Effector memory CD4-positive, alpha-beta T cell (primary cell): ENCODE data around the gene FANCG.

Experiments used
- DNase-seq, 3 donors: peaks; one replicate each; pipeline ENCODE4 v3.0.0-alpha.2; 2020
- H3K27ac ChIP-seq: 2 replicates; pipeline ENCODE4 v1.7.0; 2013; ENCODE audit warnings: mild to moderate bottlenecking, low read length, moderate library complexity; ENCODE audit not compliant: insufficient read depth, poor library complexity, severe bottlenecking
- H3K27me3 ChIP-seq: replicated peaks from 2 replicates; pipeline ENCODE4 v1.7.0; 2013; ENCODE audit warnings: mild to moderate bottlenecking, low read length; ENCODE audit not compliant: insufficient read depth, control insufficient read depth, poor library complexity, severe bottlenecking
- H3K36me3 ChIP-seq: 2 replicates; pipeline ENCODE4 v1.7.0; 2013; ENCODE audit warnings: mild to moderate bottlenecking, low read length, moderate library complexity; ENCODE audit not compliant: control insufficient read depth, insufficient read depth
- H3K4me1 ChIP-seq: 2 replicates; pipeline ENCODE4 v1.7.0; 2013; ENCODE audit warnings: low read length, mild to moderate bottlenecking; ENCODE audit not compliant: control insufficient read depth, insufficient read depth, poor library complexity, severe bottlenecking
- H3K4me3 ChIP-seq: 2 replicates; pipeline ENCODE4 v1.7.0; 2013; ENCODE audit warnings: low read length, low read depth, mild to moderate bottlenecking; ENCODE audit not compliant: insufficient read depth, poor library complexity, severe bottlenecking
- H3K9me3 ChIP-seq: 2 replicates; pipeline ENCODE4 v1.7.0; 2013; ENCODE audit warnings: mild to moderate bottlenecking, low read length, moderate library complexity; ENCODE audit not compliant: control insufficient read depth

FANCG gene

DNA sequence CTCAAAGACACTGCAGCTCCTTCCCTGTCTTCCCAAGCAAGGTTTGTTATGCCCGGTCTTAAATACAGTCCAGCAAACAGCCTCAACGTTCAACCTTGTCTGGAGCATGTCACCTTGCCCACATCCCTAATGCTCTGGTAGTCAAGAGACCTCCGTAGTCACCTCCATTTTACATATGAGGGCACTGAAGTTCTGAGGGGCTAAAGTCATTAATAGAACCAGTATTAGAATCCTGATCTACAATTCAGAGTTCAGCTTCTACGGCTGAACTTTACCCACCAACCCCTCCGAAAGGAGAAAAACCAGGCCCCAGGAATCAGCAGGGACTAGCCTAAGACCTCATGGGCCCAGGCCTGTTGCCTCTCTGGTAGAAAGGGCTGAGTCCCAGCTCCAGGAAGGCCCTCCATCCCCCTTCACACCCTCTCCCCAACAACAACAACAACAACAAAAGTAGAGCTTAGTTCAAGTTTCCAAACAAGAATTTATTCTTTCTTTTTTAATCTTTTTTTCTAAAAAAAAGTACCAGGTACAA, 24.0 kb upstream of the FANCG start:
- Histone ChIP-seq H3K27ac (peak overlapping the region; percentile 93), H3K4me1 (peaks cover 14% of the 10 kb centered on the region), H3K4me3 (peak overlapping the region; percentile 70), H3K27me3 (no peaks in the 10 kb centered on the region), H3K9me3 (no peaks in the 10 kb centered on the region), H3K36me3 (peaks cover 50% of the 10 kb centered on the region)
- no peak for DNase-seq

DNA sequence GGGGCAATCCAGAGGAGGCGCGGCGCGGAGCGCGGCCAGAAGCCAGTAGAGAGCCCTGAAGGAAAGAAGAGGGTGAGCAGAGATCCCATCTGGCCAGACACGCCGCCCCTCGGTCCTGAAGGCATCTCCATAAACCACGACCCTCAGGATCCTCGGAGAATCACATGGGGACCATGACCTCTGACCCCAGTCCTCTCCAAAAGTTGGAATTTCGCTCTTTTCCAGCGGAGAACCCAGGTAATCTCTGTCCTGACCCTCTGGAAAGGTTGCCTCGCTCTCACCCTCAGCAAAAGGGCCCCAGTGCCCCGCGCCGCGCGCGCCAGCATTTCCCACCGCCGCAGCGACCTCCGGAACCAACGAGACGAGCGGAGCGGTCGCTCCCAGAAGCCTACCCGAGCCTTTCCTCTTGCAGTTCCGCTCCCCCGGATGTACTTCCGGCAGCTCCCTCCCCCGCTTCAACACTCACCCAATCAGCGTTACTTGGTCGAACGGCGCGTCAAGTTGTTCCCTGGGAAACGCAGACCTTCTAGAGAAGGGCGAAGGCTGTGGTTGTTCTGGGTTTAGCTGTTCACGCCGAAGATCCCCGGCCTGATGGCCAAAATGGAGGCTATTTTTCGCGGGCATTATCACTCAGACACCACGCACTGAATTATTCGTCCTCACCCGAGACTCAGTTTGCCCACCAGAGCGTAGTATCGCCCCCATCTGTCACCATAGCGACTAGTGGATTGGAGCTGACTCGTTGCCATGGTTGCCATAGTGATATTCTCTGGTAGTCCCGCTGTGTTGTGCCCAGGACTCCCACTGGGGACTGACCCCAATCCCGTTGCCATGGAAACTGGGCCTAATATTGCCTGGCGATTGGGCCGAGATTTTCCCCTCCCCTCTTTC, 23.3 kb upstream of the FANCG start, which contains the start of gene STOML2:
Gene STOML2, minus strand, starts transcription at position 363 of the 891 bp plus-strand sequence. Its CDS starts 37 bp downstream, at position 326.
- no peaks in the 10 kb centered on the region for H3K27me3 ChIP-seq
- H3K36me3 ChIP-seq, result peaks cover 44% of the 10 kb centered on the region
- H3K4me3 ChIP-seq, result peak within 1 kb of the TSS; percentile 70
- H3K9me3 ChIP-seq, result no peaks in the 10 kb centered on the region
- peak within 1 kb of the TSS; percentile 93 for H3K27ac ChIP-seq
- H3K4me1 ChIP-seq, result peaks cover 14% of the 10 kb centered on the region
- DNase-seq, result peak; percentile 86 to 91 (median 87)

DNA sequence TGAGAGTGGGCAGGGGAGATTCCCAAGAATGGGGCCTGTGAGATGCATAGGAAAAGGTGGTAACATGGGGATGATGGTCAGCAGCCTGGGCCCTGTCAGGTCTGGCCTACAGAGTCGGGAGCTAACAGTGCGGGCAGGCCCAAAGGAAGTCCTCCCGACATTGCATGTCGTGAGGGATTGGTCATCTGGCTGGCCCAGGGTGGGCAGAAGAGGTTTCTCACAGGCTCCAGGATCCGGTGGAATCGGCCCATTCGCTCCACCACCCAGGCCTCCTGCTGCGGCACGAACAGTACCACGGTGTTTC, 22.7 kb upstream of the FANCG start:
- H3K27me3 ChIP-seq, result no peaks in the 10 kb centered on the region
- peak overlapping the region; percentile 93 for H3K27ac ChIP-seq
- no peaks in the 10 kb centered on the region for H3K9me3 ChIP-seq
- peaks cover 14% of the 10 kb centered on the region for H3K4me1 ChIP-seq
- no peak for DNase-seq
- peak overlapping the region; percentile 70 for H3K4me3 ChIP-seq
- H3K36me3 ChIP-seq, result peaks cover 38% of the 10 kb centered on the region

DNA sequence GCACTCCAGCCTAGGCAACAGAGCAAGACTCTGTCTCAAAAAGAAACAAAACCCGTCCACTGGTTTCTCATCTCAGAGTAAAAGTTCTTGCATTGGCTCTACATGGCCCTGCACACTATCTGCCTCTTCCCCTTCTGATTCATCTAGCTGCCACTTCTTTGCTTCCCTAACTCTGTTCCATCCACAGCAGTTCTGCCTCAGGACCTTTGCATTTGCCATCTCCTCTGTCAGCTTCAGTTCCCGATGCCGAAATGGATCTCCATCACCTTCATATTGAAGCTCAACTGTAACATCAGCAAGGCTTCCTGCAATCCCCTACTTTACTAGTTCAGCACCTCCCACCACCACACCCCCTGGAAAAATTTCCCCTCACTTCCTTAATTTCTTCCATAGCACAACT, 17.8 kb upstream of the FANCG start:
- H3K36me3 ChIP-seq, result peaks cover 43% of the 10 kb centered on the region
- H3K9me3 ChIP-seq, result no peaks in the 10 kb centered on the region
- no peaks in the 10 kb centered on the region for H3K27me3 ChIP-seq
- no peak overlapping the region for H3K4me3 ChIP-seq
- peaks cover 8% of the 10 kb centered on the region for H3K4me1 ChIP-seq
- H3K27ac ChIP-seq, result no peak overlapping the region
- no peak for DNase-seq

DNA sequence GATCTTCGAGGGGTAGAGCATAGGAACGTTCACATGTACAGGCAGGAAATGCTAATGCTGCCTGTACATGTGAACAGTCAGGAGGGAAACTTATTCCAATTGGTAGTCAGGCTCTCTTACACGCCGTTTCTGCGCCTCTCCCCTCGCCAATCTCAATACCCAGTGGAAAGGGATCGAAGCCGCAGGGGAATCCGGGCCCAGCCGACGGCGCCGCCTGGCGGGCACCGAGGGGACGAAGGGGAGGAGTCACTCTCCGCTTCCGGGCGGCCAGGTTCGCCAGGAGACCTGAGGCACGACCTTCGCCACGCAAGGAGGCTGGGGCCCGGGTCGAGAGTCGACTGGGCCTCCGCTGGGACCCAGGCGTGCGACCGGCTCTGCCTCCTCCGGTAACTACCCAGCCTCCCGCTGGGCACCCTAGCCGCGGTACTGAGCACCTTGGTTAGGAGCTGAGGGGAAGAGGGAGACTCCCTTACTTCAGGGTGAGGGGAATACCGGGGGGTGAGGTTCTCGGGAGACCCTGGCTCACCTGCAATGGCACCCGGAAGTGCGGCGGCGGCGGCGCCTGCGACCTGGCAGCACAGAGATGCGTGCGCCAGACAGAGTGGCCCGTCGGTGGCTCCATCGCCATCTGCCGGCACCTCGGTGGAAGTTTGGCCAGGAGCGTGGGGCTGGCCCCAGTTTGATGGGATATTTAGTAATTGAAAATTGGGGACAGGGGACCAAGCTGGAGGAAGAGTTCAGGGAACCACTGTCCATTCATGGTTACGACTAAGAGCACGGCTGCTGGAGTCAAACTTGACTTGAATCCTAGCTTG, 16.5 kb upstream of the FANCG start, which contains the start of gene PIGO:
Gene PIGO, minus strand, starts transcription at position 557 of the 815 bp plus-strand sequence. CDS start 1,026 bp downstream, outside the sequence.
- no peaks in the 10 kb centered on the region for H3K9me3 ChIP-seq
- H3K4me3 ChIP-seq, result peak within 1 kb of the TSS; percentile 64
- peak within 1 kb of the TSS; percentile 97 for H3K27ac ChIP-seq
- DNase-seq, result peak; percentile 78 to 84 (median 80)
- peaks cover 52% of the 10 kb centered on the region for H3K36me3 ChIP-seq
- no peaks in the 10 kb centered on the region for H3K27me3 ChIP-seq
- no peaks in the 10 kb centered on the region for H3K4me1 ChIP-seq

DNA sequence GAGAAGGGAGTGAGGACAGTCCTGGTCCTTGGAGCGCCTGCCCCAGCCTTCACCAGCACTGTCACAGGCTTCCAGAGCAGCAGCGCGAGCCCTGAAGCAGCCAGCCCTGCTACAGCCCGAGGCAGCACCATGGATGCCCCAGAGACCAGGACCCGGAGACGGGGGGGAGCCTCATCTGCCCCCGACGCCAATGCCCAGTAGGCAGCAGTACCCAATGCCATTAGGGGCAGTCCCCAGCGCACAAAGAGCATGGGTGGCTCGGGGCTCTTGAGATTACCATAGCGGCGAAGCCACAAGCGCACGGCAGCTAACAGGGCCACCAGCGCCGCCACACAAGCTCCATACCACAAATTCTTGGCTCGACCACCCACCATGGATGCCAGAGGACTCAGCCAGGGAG, 11.8 kb upstream of the FANCG start:
- Histone ChIP-seq H3K4me1 (no peaks in the 10 kb centered on the region), H3K27ac (no peak overlapping the region), H3K36me3 (peaks cover 71% of the 10 kb centered on the region), H3K9me3 (no peaks in the 10 kb centered on the region), H3K4me3 (no peak overlapping the region), H3K27me3 (no peaks in the 10 kb centered on the region)
- DNase-seq, result no peak

DNA sequence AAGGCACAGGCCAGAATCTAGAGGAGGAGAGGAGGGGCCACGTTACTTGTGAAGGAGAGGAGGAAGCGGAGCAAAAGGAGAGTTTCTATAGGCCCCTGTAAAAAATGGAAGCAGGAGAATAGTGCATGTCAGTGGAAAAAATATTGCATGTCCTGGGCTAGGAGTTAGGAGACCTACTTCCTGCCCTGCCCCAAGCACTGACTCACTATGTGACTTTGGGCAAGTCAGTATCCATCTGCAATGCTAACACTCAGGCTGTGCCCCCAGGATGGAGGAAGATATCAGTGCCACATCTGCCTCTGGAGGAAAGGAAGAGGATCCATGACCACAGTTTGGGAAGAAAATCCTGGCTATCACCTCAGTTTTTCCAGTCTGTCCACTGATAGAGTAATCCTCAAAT, 9.7 kb upstream of the FANCG start:
- Histone ChIP-seq H3K27ac (no peak overlapping the region), H3K27me3 (no peaks in the 10 kb centered on the region), H3K4me1 (no peaks in the 10 kb centered on the region), H3K4me3 (no peak overlapping the region), H3K9me3 (no peaks in the 10 kb centered on the region), H3K36me3 (peaks cover 70% of the 10 kb centered on the region)
- no peak for DNase-seq

DNA sequence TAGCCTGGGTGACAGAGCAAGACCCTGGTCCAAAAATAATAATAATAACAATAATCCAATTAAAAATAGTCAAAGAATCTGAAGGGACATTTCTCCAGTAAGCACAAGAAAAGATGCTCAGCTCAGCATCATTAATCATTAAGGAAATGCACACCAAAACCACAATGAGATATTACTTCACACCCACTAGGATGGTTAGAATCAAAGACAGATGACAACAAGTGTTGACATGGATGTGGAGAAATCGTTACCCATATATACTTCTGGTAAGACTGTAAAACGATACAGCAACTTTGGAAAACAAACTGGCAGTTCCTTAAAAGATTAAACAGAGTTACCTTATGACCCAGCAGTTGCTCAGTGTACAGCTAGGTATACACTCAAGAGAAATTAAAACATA, 5.3 kb upstream of the FANCG start:
- Histone ChIP-seq H3K9me3 (no peaks in the 10 kb centered on the region), H3K4me3 (no peak overlapping the region), H3K27ac (no peak overlapping the region), H3K27me3 (no peaks in the 10 kb centered on the region), H3K4me1 (peaks cover 5% of the 10 kb centered on the region), H3K36me3 (peaks cover 28% of the 10 kb centered on the region)
- DNase-seq, result no peak

DNA sequence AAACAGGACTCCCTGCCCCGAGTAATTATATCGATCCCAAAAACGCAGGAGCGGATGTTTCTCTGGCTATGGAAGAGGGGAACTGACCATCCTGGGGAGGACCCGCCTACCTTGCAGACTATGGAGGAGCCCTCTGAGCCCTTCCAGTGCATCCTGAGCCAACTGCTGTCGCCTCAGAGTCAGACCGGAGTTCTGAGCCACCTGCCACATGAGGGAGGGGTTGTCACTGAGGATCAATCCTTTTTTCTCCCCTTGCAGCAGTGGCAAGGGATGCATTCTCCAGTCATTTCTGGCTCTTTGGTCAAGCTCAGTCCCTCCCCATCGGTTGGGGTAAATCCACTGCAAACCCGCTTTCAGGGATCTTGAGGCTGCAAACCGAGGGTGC, 709 bp downstream of the FANCG start:
- Histone ChIP-seq H3K27me3 (no peaks in the 10 kb centered on the region), H3K36me3 (no peaks in the 10 kb centered on the region), H3K4me1 (peaks cover 6% of the 10 kb centered on the region), H3K9me3 (no peaks in the 10 kb centered on the region), H3K4me3 (peak overlapping the region; percentile 89), H3K27ac (peak overlapping the region; percentile 73)
- DNase-seq, result no peak
